ENCODE data around the gene ASIC3.
A peak's percentile ranks its signal among the peaks of the same experiment; 100 is the strongest.

ASIC3 gene

GRCh38 chr7:151081170-151082101, 33.1 kb downstream of the ASIC3 start:
- no peak for FAIRE-seq
- TF ChIP-seq POLR2A (IDR thresholded peaks at IDR 0.05; ENCODE audit: low read depth, low read length), result 0 out of 2 replicates have a peak, but pooled peaks have one; percentile 3
- DNase-seq (ENCODE audit: insufficient read length, low spot score), result no peak

- DNase-seq (ENCODE audit: insufficient read length, low spot score) (no peak), FAIRE-seq (no peak)
- TF ChIP-seq POLR2A (IDR thresholded peaks at IDR 0.05; ENCODE audit: low read depth, low read length), result no peak
These were observed 34.1 kb downstream of the ASIC3 start for GRCh38 chr7:151082141-151083070.

GRCh38 chr7:151083071-151083823, 34.9 kb downstream of the ASIC3 start, which contains the start of gene TMUB1:
TMUB1 (minus strand) TSS chr7:151083493; CDS start chr7:151082563, 930 bp downstream.
- peak; percentile 43; the same call in 1 of the 2 replicates for TF ChIP-seq POLR2A (IDR thresholded peaks at IDR 0.05; ENCODE audit: low read depth, low read length)
- DNase-seq (ENCODE audit: insufficient read length, low spot score) (peak; percentile 76), FAIRE-seq (no peak)

- no peak for FAIRE-seq
- TF ChIP-seq POLR2A (IDR thresholded peaks at IDR 0.05; ENCODE audit: low read depth, low read length), result no peak
- no peak for DNase-seq (ENCODE audit: insufficient read length, low spot score)
These were observed 35.5 kb downstream of the ASIC3 start for GRCh38 chr7:151083824-151084160.

- TF ChIP-seq POLR2A (IDR thresholded peaks at IDR 0.05; ENCODE audit: low read depth, low read length), result no peak
- FAIRE-seq, result no peak
- no peak for DNase-seq (ENCODE audit: insufficient read length, low spot score)
These were observed 37.0 kb downstream of the ASIC3 start for GRCh38 chr7:151085329-151085690.

- peak; percentile 65 for TF ChIP-seq POLR2A (IDR thresholded peaks at IDR 0.05; ENCODE audit: low read depth, low read length)
- peak; percentile 94 for DNase-seq (ENCODE audit: insufficient read length, low spot score)
- no peak for FAIRE-seq
These were observed 37.6 kb downstream of the ASIC3 start, which contains the start of gene AGAP3 for GRCh38 chr7:151085691-151086620. AGAP3 (plus strand) TSS chr7:151086475; CDS start chr7:151086742, 267 bp downstream.

- FAIRE-seq (no peak), DNase-seq (ENCODE audit: insufficient read length, low spot score) (peak; percentile 55)
- TF ChIP-seq POLR2A (IDR thresholded peaks at IDR 0.05; ENCODE audit: low read depth, low read length), result no peak
These were observed 38.5 kb downstream of the ASIC3 start for GRCh38 chr7:151086802-151087244.

GRCh38 chr7:151087245-151088018, 39.1 kb downstream of the ASIC3 start:
- peak; percentile 29 for TF ChIP-seq POLR2A (IDR thresholded peaks at IDR 0.05; ENCODE audit: low read depth, low read length)
- FAIRE-seq (no peak), DNase-seq (ENCODE audit: insufficient read length, low spot score) (peak; percentile 72)

GRCh38 chr7:151088019-151088855, 39.9 kb downstream of the ASIC3 start:
- FAIRE-seq, result no peak
- no peak for DNase-seq (ENCODE audit: insufficient read length, low spot score)
- no peak for TF ChIP-seq POLR2A (IDR thresholded peaks at IDR 0.05; ENCODE audit: low read depth, low read length)

GRCh38 chr7:151088856-151089699, 40.7 kb downstream of the ASIC3 start:
- no peak for TF ChIP-seq POLR2A (IDR thresholded peaks at IDR 0.05; ENCODE audit: low read depth, low read length)
- DNase-seq (ENCODE audit: insufficient read length, low spot score) (no peak), FAIRE-seq (no peak)

Data from H54 (cell line).